ENCODE measurements around the gene TRAF7. TPM values are rescaled to one million over a fixed set of nuclear protein-coding genes. Genes with fewer than 3 reads are reported as not detected.

The TRAF7 gene
- total and polyA plus RNA-seq, 2 of the 13 experiments (the other 11 are each of a cell fraction or from before 2014, with no cell fraction given), result 47.9 to 65.6 TPM

GRCh38 chr16:2155977-2156848 is 631 bp downstream of the TRAF7 start (continued):
- TF ChIP-seq POLR2G (IDR thresholded peaks at IDR 0.05; ENCODE audit: low read depth, low read length), result peak; percentile 35; the same call in 1 of the 2 replicates
- TF ChIP-seq ZNF280B (CRISPR knock-in tag; IDR thresholded peaks at IDR 0.05; ENCODE audit: borderline replicate concordance), result peak; percentile 17; the same call in 1 of the 2 replicates
- TF ChIP-seq, protein P1, sequence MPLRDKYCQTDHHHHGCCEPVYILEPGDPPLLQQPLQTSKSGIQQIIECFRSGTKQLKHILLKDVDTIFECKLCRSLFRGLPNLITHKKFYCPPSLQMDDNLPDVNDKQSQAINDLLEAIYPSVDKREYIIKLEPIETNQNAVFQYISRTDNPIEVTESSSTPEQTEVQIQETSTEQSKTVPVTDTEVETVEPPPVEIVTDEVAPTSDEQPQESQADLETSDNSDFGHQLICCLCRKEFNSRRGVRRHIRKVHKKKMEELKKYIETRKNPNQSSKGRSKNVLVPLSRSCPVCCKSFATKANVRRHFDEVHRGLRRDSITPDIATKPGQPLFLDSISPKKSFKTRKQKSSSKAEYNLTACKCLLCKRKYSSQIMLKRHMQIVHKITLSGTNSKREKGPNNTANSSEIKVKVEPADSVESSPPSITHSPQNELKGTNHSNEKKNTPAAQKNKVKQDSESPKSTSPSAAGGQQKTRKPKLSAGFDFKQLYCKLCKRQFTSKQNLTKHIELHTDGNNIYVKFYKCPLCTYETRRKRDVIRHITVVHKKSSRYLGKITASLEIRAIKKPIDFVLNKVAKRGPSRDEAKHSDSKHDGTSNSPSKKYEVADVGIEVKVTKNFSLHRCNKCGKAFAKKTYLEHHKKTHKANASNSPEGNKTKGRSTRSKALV (CRISPR knock-in tag; IDR thresholded peaks at IDR 0.05), result 0 out of 2 replicates have a peak, but pooled peaks have one; percentile 15
- TF ChIP-seq, protein P2, sequence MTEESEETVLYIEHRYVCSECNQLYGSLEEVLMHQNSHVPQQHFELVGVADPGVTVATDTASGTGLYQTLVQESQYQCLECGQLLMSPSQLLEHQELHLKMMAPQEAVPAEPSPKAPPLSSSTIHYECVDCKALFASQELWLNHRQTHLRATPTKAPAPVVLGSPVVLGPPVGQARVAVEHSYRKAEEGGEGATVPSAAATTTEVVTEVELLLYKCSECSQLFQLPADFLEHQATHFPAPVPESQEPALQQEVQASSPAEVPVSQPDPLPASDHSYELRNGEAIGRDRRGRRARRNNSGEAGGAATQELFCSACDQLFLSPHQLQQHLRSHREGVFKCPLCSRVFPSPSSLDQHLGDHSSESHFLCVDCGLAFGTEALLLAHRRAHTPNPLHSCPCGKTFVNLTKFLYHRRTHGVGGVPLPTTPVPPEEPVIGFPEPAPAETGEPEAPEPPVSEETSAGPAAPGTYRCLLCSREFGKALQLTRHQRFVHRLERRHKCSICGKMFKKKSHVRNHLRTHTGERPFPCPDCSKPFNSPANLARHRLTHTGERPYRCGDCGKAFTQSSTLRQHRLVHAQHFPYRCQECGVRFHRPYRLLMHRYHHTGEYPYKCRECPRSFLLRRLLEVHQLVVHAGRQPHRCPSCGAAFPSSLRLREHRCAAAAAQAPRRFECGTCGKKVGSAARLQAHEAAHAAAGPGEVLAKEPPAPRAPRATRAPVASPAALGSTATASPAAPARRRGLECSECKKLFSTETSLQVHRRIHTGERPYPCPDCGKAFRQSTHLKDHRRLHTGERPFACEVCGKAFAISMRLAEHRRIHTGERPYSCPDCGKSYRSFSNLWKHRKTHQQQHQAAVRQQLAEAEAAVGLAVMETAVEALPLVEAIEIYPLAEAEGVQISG (CRISPR knock-in tag; IDR thresholded peaks at IDR 0.05), result 0 out of 2 replicates have a peak, but pooled peaks have one; percentile 12
- TF ChIP-seq ZBTB7B (CRISPR knock-in tag; IDR thresholded peaks at IDR 0.05), result peak; percentile 41; the same call in 1 of the 2 replicates
- no peak for TF ChIP-seq FOXO1 (CRISPR knock-in tag; IDR thresholded peaks at IDR 0.05)
- TF ChIP-seq ZNF589 (CRISPR knock-in tag; conservative IDR thresholded peaks at IDR 0.05), result no peak
- TF ChIP-seq, protein P3, sequence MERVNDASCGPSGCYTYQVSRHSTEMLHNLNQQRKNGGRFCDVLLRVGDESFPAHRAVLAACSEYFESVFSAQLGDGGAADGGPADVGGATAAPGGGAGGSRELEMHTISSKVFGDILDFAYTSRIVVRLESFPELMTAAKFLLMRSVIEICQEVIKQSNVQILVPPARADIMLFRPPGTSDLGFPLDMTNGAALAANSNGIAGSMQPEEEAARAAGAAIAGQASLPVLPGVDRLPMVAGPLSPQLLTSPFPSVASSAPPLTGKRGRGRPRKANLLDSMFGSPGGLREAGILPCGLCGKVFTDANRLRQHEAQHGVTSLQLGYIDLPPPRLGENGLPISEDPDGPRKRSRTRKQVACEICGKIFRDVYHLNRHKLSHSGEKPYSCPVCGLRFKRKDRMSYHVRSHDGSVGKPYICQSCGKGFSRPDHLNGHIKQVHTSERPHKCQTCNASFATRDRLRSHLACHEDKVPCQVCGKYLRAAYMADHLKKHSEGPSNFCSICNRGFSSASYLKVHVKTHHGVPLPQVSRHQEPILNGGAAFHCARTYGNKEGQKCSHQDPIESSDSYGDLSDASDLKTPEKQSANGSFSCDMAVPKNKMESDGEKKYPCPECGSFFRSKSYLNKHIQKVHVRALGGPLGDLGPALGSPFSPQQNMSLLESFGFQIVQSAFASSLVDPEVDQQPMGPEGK (CRISPR knock-in tag; IDR thresholded peaks at IDR 0.05), result peak; percentile 66
- peak; percentile 26 for TF ChIP-seq ASH2L (IDR thresholded peaks at IDR 0.05; ENCODE audit: insufficient read length, low read depth, low read length)
- TF ChIP-seq YEATS4 (CRISPR knock-in tag; IDR thresholded peaks at IDR 0.05; ENCODE audit: borderline replicate concordance), result 0 out of 2 replicates have a peak, but pooled peaks have one; percentile 16
- peak; percentile 65; the same call in 1 of the 2 replicates for TF ChIP-seq MXD1 (CRISPR knock-in tag; IDR thresholded peaks at IDR 0.05)
- TF ChIP-seq ZC3H13 (CRISPR knock-in tag; IDR thresholded peaks at IDR 0.05), result 0 out of 2 replicates have a peak, but pooled peaks have one; percentile 51
- no peak for TF ChIP-seq HMG20A (CRISPR knock-in tag; IDR thresholded peaks at IDR 0.05; ENCODE audit: borderline replicate concordance)
- TF ChIP-seq ZNF768 (CRISPR knock-in tag; IDR thresholded peaks at IDR 0.05), result no peak; the same call in 1 of the 2 replicates
- 0 out of 2 replicates have a peak, but pooled peaks have one; percentile 7 for TF ChIP-seq CTCF (CRISPR knock-in tag; IDR thresholded peaks at IDR 0.05)
- TF ChIP-seq NCOR1 (IDR thresholded peaks at IDR 0.05; ENCODE audit: borderline replicate concordance, low read length), result 0 out of 2 replicates have a peak, but pooled peaks have one; percentile 27
